Loucy (cell line): Measurements from ENCODE around the gene PROK1.

Source experiments
- H2AFZ ChIP-seq: fragments of 200-600 bp; sonication (generic); 2 replicates; pipeline ENCODE4 v1.6.0; 2016; ENCODE audit warnings: antibody characterized with exemption, mild to moderate bottlenecking, low read length, moderate library complexity
- H3F3A ChIP-seq: fragments of 200-600 bp; 2 replicates; pipeline ENCODE4 v1.6.0; 2016; ENCODE audit warnings: antibody characterized with exemption, low read depth, mild to moderate bottlenecking
- H3K27me3 ChIP-seq: fragments of 200-600 bp; sonication (generic); 2 replicates; pipeline ENCODE4 v1.6.1; 2014; ENCODE audit warnings: low read length, mild to moderate bottlenecking; ENCODE audit not compliant: insufficient read depth, poor library complexity, severe bottlenecking
- H3K36me3 ChIP-seq: fragments of 200-600 bp; sonication (generic); 2 replicates; pipeline ENCODE4 v1.6.1; 2016; ENCODE audit warnings: low read length; ENCODE audit not compliant: insufficient read depth
- H3K4me1 ChIP-seq: fragments of 200-600 bp; sonication (generic); 2 replicates; pipeline ENCODE4 v1.5.1; 2014; ENCODE audit warnings: low read length, mild to moderate bottlenecking; ENCODE audit not compliant: insufficient read depth, poor library complexity, severe bottlenecking
- H3K4me2 ChIP-seq: fragments of 200-600 bp; sonication (generic); 2 replicates; pipeline ENCODE4 v1.6.0; 2014; ENCODE audit warnings: antibody characterized with exemption, low read length, low read depth, mild to moderate bottlenecking; ENCODE audit not compliant: poor library complexity, severe bottlenecking
- H3K4me3 ChIP-seq: fragments of 200-600 bp; sonication (generic); 2 replicates; pipeline ENCODE4 v1.5.1; 2014; ENCODE audit warnings: low read length, mild to moderate bottlenecking, mixed read lengths; ENCODE audit not compliant: poor library complexity, severe bottlenecking
- H3K79me2 ChIP-seq: fragments of 200-600 bp; sonication (generic); 2 replicates; pipeline ENCODE4 v1.6.1; 2014; ENCODE audit warnings: low read length; ENCODE audit not compliant: insufficient read depth
- H3K9ac ChIP-seq: fragments of 200-600 bp; sonication (generic); 2 replicates; pipeline ENCODE4 v1.6.0; 2014; ENCODE audit warnings: mild to moderate bottlenecking, low read depth, low read length, moderate library complexity; ENCODE audit not compliant: poor library complexity, severe bottlenecking
- H3K9me2 ChIP-seq: fragments of 200-600 bp; sonication (generic); replicated peaks from 2 replicates; pipeline ENCODE4 v1.6.1; 2016; ENCODE audit warnings: low read depth, low read length, mixed read lengths
- H3K9me3 ChIP-seq: fragments of 200-600 bp; sonication (generic); 2 replicates; pipeline ENCODE4 v1.6.1; 2014; ENCODE audit warnings: mild to moderate bottlenecking, antibody characterized with exemption, low read length, low read depth; ENCODE audit not compliant: insufficient read depth
- H4K20me1 ChIP-seq: fragments of 200-600 bp; sonication (generic); 2 replicates; pipeline ENCODE4 v1.6.0; 2014; ENCODE audit warnings: antibody characterized with exemption, low read length, mild to moderate bottlenecking; ENCODE audit not compliant: insufficient read depth, poor library complexity, severe bottlenecking
- CTCF ChIP-seq: fragments of 200-600 bp; sonication (generic); conservative IDR thresholded peaks from 2 replicates; pipeline ENCODE4 v1.5.1; 2014; ENCODE audit warnings: mild to moderate bottlenecking, antibody characterized with exemption, low read length
- EZH2phosphoT487 ChIP-seq: fragments of 200-600 bp; IDR thresholded peaks from 2 replicates; pipeline ENCODE4 v1.6.1; 2018; ENCODE audit warnings: antibody characterized with exemption, mild to moderate bottlenecking, moderate library complexity, borderline replicate concordance

Gene PROK1

DNA sequence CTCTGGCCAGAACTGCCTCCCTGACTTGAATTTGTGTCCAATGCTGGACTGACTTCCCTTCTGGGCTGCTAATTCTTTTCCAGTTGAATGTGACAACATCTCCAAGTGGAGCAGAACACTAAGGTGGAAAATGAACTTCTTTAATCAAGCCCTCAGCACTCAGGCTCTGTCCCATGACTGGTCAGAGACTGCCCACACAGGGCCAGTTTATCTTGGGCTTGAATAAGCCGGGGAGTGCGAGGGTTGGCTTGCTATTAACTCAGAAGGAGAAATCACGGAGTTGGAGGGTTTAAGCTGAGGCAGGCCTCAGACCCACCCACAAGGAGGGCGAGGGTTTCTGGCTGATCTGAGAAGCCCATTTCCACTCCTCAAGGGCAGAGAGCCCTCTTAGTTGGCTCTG, 55.6 kb downstream of the PROK1 start:
- Histone ChIP-seq H3K9me2 (no peaks in the 10 kb centered on the region), H3K27me3 (no peaks in the 10 kb centered on the region), H3K9me3 (no peaks in the 10 kb centered on the region), H2AFZ (no peak overlapping the region), H3K9ac (no peak overlapping the region), H3K4me2 (no peak overlapping the region), H3K36me3 (no peaks in the 10 kb centered on the region), H3K4me1 (no peaks in the 10 kb centered on the region), H4K20me1 (no peaks in the 10 kb centered on the region), H3K79me2 (no peaks in the 10 kb centered on the region), H3F3A (no peaks in the 10 kb centered on the region), H3K4me3 (no peak overlapping the region)
- no peak for TF ChIP-seq EZH2phosphoT487
- no peak for TF ChIP-seq CTCF
